Activated CD4-positive, alpha-beta memory T cell treated with anti-CD3 and anti-CD28 coated beads, Interleukin-2, amount 10 ng/mL, durations not matched to agents 7 days and 5 days (primary cell): ENCODE measurements around the gene UTP3. TPM values are rescaled to one million over a fixed set of nuclear protein-coding genes. Genes with fewer than 3 reads are reported as not detected.

Experiments used
- total RNA-seq, 2 experiments: library from RNA; stranded (reverse); gene quantifications; one replicate each; pipeline ENCODE4 v1.2.3, GENCODE V29; 2021

UTP3 gene
- total RNA-seq, 2 experiments from 2014 or later, result 28.7 to 28.9 TPM

Other genes starting within 250 kb of the UTP3 start
- not detected for gene MUC7, start 216.3 kb upstream of the UTP3 start, total RNA-seq
- not detected for gene AMTN, start 170.0 kb upstream of the UTP3 start, total RNA-seq
- gene AMBN, start 96.3 kb upstream of the UTP3 start, total RNA-seq, result not detected
- gene ENAM, start 59.8 kb upstream of the UTP3 start, total RNA-seq, result not detected
- under 1 TPM in 1 of 2 experiments, not detected in 1; 0.35 TPM for gene JCHAIN, start 22.0 kb upstream of the UTP3 start, total RNA-seq
- gene RUFY3, start 33.4 kb downstream of the UTP3 start, total RNA-seq, result 1 to 10 TPM; 9.1 to 9.7 TPM
- 10 to 100 TPM; 63.5 to 63.8 TPM for gene GRSF1, start 151.4 kb downstream of the UTP3 start, total RNA-seq
- 10 to 100 TPM; 15.3 to 15.9 TPM for gene MOB1B, start 213.8 kb downstream of the UTP3 start, total RNA-seq